Measurements from ENCODE around the gene ATF7.

Gene ATF7

GRCh38 chr12:53539526-53539925 is 86.7 kb downstream of the ATF7 start:
- ATAC-seq (replicated peaks) (no peak), DNase-seq (no peak)
- no peaks in the 10 kb centered on the region for H3K4me1 Mint-ChIP-seq (ENCODE audit: low read depth in 2 of 2)
- H3K9me3 Mint-ChIP-seq: no peaks in the 10 kb centered on the region
- peaks cover 72% of the 10 kb centered on the region for H3K36me3 Mint-ChIP-seq (ENCODE audit: insufficient read depth)
- H3K27me3 Mint-ChIP-seq: no peaks in the 10 kb centered on the region
- no peak overlapping the region for H3K4me3 Mint-ChIP-seq
- H3K27ac Mint-ChIP-seq: peak overlapping the region in 1 of 2 donors; percentile 79

GRCh38 chr12:53538209-53538689 is 87.9 kb downstream of the ATF7 start:
- peaks cover 80% of the 10 kb centered on the region for H3K36me3 Mint-ChIP-seq (ENCODE audit: insufficient read depth)
- H3K4me3 Mint-ChIP-seq: no peak overlapping the region
- no peaks in the 10 kb centered on the region for H3K27me3 Mint-ChIP-seq
- ATAC-seq (replicated peaks): no peak
- no peak for DNase-seq
- H3K9me3 Mint-ChIP-seq: no peaks in the 10 kb centered on the region
- H3K27ac Mint-ChIP-seq: peak overlapping the region in 1 of 2 donors; percentile 79
- H3K4me1 Mint-ChIP-seq (ENCODE audit: low read depth in 2 of 2): no peaks in the 10 kb centered on the region

- ATAC-seq (replicated peaks) (no peak), DNase-seq (no peak)
- H3K36me3 Mint-ChIP-seq (ENCODE audit: insufficient read depth): peaks cover 80% of the 10 kb centered on the region
- no peaks in the 10 kb centered on the region for H3K9me3 Mint-ChIP-seq
- H3K4me3 Mint-ChIP-seq: no peak overlapping the region
- H3K27ac Mint-ChIP-seq: no peak overlapping the region
- H3K27me3 Mint-ChIP-seq: no peaks in the 10 kb centered on the region
- no peaks in the 10 kb centered on the region for H3K4me1 Mint-ChIP-seq (ENCODE audit: low read depth in 2 of 2)
These were observed 89.2 kb downstream of the ATF7 start for GRCh38 chr12:53536962-53537361.

- no peak overlapping the region for H3K27ac Mint-ChIP-seq
These were observed 92.7 kb downstream of the ATF7 start for GRCh38 chr12:53533471-53533870.

GRCh38 chr12:53532524-53533445 is 93.4 kb downstream of the ATF7 start:
- Mint-ChIP-seq H3K9me3 (no peaks in the 10 kb centered on the region), H3K4me1 (ENCODE audit: low read depth in 2 of 2) (no peaks in the 10 kb centered on the region), H3K27me3 (no peaks in the 10 kb centered on the region), H3K27ac (peak overlapping the region in 1 of 2 donors; percentile 35), H3K4me3 (no peak overlapping the region), H3K36me3 (ENCODE audit: insufficient read depth) (peaks cover 89% of the 10 kb centered on the region)
- no peak for ATAC-seq (replicated peaks)
- DNase-seq: no peak

More at GRCh38 chr12:53533471-53533870, 92.7 kb downstream of the ATF7 start:
- H3K36me3 Mint-ChIP-seq (ENCODE audit: insufficient read depth): peaks cover 85% of the 10 kb centered on the region
- H3K4me1 Mint-ChIP-seq (ENCODE audit: low read depth in 2 of 2): no peaks in the 10 kb centered on the region
- no peaks in the 10 kb centered on the region for H3K27me3 Mint-ChIP-seq
- ATAC-seq (replicated peaks): no peak
- no peak overlapping the region for H3K4me3 Mint-ChIP-seq
- no peak for DNase-seq
- no peaks in the 10 kb centered on the region for H3K9me3 Mint-ChIP-seq

- no peaks in the 10 kb centered on the region for H3K9me3 Mint-ChIP-seq
- no peak for ATAC-seq (replicated peaks)
- H3K4me1 Mint-ChIP-seq (ENCODE audit: low read depth in 2 of 2): no peaks in the 10 kb centered on the region
- H3K27ac Mint-ChIP-seq: no peak overlapping the region
- no peaks in the 10 kb centered on the region for H3K27me3 Mint-ChIP-seq
- DNase-seq: no peak
- H3K4me3 Mint-ChIP-seq: no peak overlapping the region
- H3K36me3 Mint-ChIP-seq (ENCODE audit: insufficient read depth): peaks cover 82% of the 10 kb centered on the region
These were observed 94.2 kb downstream of the ATF7 start for GRCh38 chr12:53532021-53532420.

- H3K36me3 Mint-ChIP-seq (ENCODE audit: insufficient read depth): peaks cover 81% of the 10 kb centered on the region
- H3K27me3 Mint-ChIP-seq: no peaks in the 10 kb centered on the region
- no peak overlapping the region for H3K4me3 Mint-ChIP-seq
- H3K27ac Mint-ChIP-seq: no peak overlapping the region
- ATAC-seq (replicated peaks): no peak
- H3K9me3 Mint-ChIP-seq: no peaks in the 10 kb centered on the region
- H3K4me1 Mint-ChIP-seq (ENCODE audit: low read depth in 2 of 2): no peaks in the 10 kb centered on the region
- DNase-seq: no peak
These were observed 95.3 kb downstream of the ATF7 start for GRCh38 chr12:53530920-53531319.

- Mint-ChIP-seq H3K36me3 (ENCODE audit: insufficient read depth) (peaks cover 72% of the 10 kb centered on the region), H3K27ac (no peak overlapping the region), H3K4me3 (no peak overlapping the region), H3K9me3 (no peaks in the 10 kb centered on the region), H3K27me3 (no peaks in the 10 kb centered on the region), H3K4me1 (ENCODE audit: low read depth in 2 of 2) (no peaks in the 10 kb centered on the region)
- ATAC-seq (replicated peaks) (no peak), DNase-seq (no peak)
These were observed 96.1 kb downstream of the ATF7 start for GRCh38 chr12:53530061-53530460.

- H3K4me3 Mint-ChIP-seq: no peak overlapping the region
- no peaks in the 10 kb centered on the region for H3K4me1 Mint-ChIP-seq (ENCODE audit: low read depth in 2 of 2)
- no peaks in the 10 kb centered on the region for H3K9me3 Mint-ChIP-seq
- H3K27ac Mint-ChIP-seq: no peak overlapping the region
- DNase-seq (no peak), ATAC-seq (replicated peaks) (no peak)
- H3K27me3 Mint-ChIP-seq: no peaks in the 10 kb centered on the region
- peaks cover 54% of the 10 kb centered on the region for H3K36me3 Mint-ChIP-seq (ENCODE audit: insufficient read depth)
These were observed 101.7 kb downstream of the ATF7 start for GRCh38 chr12:53524476-53524875.

- H3K27ac Mint-ChIP-seq: no peak overlapping the region
- no peak overlapping the region for H3K4me3 Mint-ChIP-seq
- ATAC-seq (replicated peaks) (no peak), DNase-seq (no peak)
- H3K9me3 Mint-ChIP-seq: no peaks in the 10 kb centered on the region
- no peaks in the 10 kb centered on the region for H3K4me1 Mint-ChIP-seq (ENCODE audit: low read depth in 2 of 2)
- H3K36me3 Mint-ChIP-seq (ENCODE audit: insufficient read depth): peaks cover 57% of the 10 kb centered on the region
- no peaks in the 10 kb centered on the region for H3K27me3 Mint-ChIP-seq
These were observed 103.1 kb downstream of the ATF7 start for GRCh38 chr12:53523131-53523530.

- DNase-seq: no peak
- Mint-ChIP-seq H3K36me3 (ENCODE audit: insufficient read depth) (peaks cover 46% of the 10 kb centered on the region), H3K4me3 (no peak overlapping the region), H3K27me3 (no peaks in the 10 kb centered on the region), H3K27ac (no peak overlapping the region), H3K4me1 (ENCODE audit: low read depth in 2 of 2) (no peaks in the 10 kb centered on the region), H3K9me3 (no peaks in the 10 kb centered on the region)
- no peak for ATAC-seq (replicated peaks)
These were observed 107.8 kb downstream of the ATF7 start for GRCh38 chr12:53518381-53518780.

- H3K9me3 Mint-ChIP-seq: no peaks in the 10 kb centered on the region
- H3K4me3 Mint-ChIP-seq: no peak overlapping the region
- no peak for ATAC-seq (replicated peaks)
- H3K36me3 Mint-ChIP-seq (ENCODE audit: insufficient read depth): peaks cover 33% of the 10 kb centered on the region
- no peaks in the 10 kb centered on the region for H3K27me3 Mint-ChIP-seq
- DNase-seq: no peak
- H3K4me1 Mint-ChIP-seq (ENCODE audit: low read depth in 2 of 2): no peaks in the 10 kb centered on the region
- H3K27ac Mint-ChIP-seq: peak overlapping the region in 1 of 2 donors; percentile 81
These were observed 109.3 kb downstream of the ATF7 start for GRCh38 chr12:53516758-53517455.

- no peaks in the 10 kb centered on the region for H3K27me3 Mint-ChIP-seq
- H3K4me3 Mint-ChIP-seq: no peak overlapping the region
- no peak overlapping the region for H3K27ac Mint-ChIP-seq
- no peak for ATAC-seq (replicated peaks)
- H3K36me3 Mint-ChIP-seq (ENCODE audit: insufficient read depth): peaks cover 29% of the 10 kb centered on the region
- H3K4me1 Mint-ChIP-seq (ENCODE audit: low read depth in 2 of 2): no peaks in the 10 kb centered on the region
- no peak for DNase-seq
- H3K9me3 Mint-ChIP-seq: no peaks in the 10 kb centered on the region
These were observed 110.9 kb downstream of the ATF7 start for GRCh38 chr12:53515291-53515680.
